Measurements from ENCODE around the gene KANK3. TPM values are rescaled to one million over a fixed set of nuclear protein-coding genes. Genes with fewer than 3 reads are reported as not detected.

The KANK3 gene
- total and polyA plus RNA-seq, 12 donors = 10.2 to 34.0 (median 17.3) TPM

DNA sequence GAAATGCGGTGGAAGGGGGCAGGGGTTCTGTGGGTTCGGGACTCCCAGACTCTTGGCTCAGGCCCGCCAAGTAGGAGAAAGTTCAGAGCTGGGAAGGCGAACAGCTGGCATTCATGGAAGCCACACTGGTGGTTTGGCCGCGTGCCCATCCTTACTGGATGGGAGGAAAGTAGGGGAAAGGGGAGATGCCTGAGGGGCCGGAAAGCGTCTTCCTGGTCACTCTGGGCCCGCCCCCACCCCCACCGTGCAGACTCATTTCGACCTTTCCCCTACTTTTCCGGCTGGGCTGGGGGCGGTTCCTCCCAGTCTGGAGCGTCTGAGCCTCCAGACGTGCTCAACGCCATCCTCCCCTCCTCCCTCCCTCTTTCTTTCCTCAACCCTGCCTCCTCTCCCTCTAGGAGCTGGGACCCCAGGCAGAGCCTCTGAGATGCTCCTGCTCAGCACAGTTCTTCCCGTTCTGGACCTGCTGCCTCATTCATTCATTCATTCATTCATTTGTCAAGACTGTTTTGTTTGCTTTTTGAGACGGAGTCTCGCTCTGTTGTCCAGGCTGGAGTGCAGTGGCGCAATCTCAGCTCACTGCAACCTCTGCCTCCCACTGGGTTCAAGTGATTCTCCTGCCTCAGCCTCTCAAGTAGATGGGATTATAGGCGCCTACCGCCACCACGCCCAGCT lies 24.4 kb upstream of the KANK3 start:
- Histone ChIP-seq H3K4me3 (peak overlapping the region in 7 of 10 donors; percentile 13 to 79 (median 23)), H3K4me1 (peaks cover 17 to 79% (median 54%) of the 10 kb centered on the region in 9 donors), H3K27me3 (peaks cover 0 to 30% (median 0%) of the 10 kb centered on the region in 7 donors), H3K36me3 (peaks cover 0 to 49% (median 0%) of the 10 kb centered on the region in 9 donors), H3K9me3 (no peaks in the 10 kb centered on the region), H3K27ac (peak overlapping the region in 9 of 10 donors; percentile 31 to 93 (median 78))
- TF ChIP-seq, protein P1, sequence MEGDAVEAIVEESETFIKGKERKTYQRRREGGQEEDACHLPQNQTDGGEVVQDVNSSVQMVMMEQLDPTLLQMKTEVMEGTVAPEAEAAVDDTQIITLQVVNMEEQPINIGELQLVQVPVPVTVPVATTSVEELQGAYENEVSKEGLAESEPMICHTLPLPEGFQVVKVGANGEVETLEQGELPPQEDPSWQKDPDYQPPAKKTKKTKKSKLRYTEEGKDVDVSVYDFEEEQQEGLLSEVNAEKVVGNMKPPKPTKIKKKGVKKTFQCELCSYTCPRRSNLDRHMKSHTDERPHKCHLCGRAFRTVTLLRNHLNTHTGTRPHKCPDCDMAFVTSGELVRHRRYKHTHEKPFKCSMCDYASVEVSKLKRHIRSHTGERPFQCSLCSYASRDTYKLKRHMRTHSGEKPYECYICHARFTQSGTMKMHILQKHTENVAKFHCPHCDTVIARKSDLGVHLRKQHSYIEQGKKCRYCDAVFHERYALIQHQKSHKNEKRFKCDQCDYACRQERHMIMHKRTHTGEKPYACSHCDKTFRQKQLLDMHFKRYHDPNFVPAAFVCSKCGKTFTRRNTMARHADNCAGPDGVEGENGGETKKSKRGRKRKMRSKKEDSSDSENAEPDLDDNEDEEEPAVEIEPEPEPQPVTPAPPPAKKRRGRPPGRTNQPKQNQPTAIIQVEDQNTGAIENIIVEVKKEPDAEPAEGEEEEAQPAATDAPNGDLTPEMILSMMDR (IDR thresholded peaks at IDR 0.05) = no peak
- WGBS, 2 donors = 20 to 22% methylated on average over 23 of the region's 23 CpGs
- DNase-seq (peak; percentile 90 to 91), ATAC-seq (peak; percentile 36 to 81 (median 66))
- intact Hi-C loops (cut with DNase I) = loop anchor here in 3 of 10 donors (1.0 to 2.0 kb wide), 3 partner anchors 23 to 25 kb away; partner anchors contain the start of gene RAB11B (in 2 of the 3)

DNA sequence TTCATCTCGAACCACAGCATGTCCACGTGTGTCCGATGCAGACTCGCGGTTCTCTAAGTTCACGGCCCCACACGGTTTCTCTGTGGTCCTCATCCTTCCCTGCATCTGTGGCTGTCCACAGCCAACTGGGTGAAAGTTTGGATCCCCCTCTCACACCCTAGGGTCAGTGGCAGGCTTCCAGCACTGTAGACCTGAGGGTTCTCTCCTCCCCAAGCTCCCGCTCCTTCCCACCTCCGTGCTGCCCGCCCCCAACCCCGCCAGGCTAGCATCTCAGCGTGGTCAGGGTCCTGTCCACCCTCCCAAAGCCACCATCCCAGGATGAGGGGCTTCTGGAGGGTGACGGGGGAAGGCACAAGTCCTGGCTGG lies 23.9 kb upstream of the KANK3 start:
- H3K9me3 ChIP-seq = no peaks in the 10 kb centered on the region
- no peak for DNase-seq
- intact Hi-C loops (cut with DNase I) = loop anchor here in 3 of 10 donors (1.0 to 2.0 kb wide), 3 partner anchors 23 to 26 kb away; partner anchors contain the start of gene RAB11B (in 2 of the 3)
- peaks cover 17 to 84% (median 59%) of the 10 kb centered on the region in 9 donors for H3K4me1 ChIP-seq
- peak in 4 of 8 donors; percentile 1 to 17 (median 4) for ATAC-seq
- peak overlapping the region in 7 of 10 donors; percentile 13 to 79 (median 23) for H3K4me3 ChIP-seq
- peaks cover 0 to 30% (median 0%) of the 10 kb centered on the region in 7 donors for H3K27me3 ChIP-seq
- H3K36me3 ChIP-seq = peaks cover 0 to 44% (median 0%) of the 10 kb centered on the region in 9 donors
- TF ChIP-seq, protein P1 (IDR thresholded peaks at IDR 0.05) = no peak
- peak overlapping the region in 9 of 10 donors; percentile 31 to 93 (median 78) for H3K27ac ChIP-seq
- WGBS, 2 donors = 37 to 38% methylated on average over 13 of the region's 13 CpGs

DNA sequence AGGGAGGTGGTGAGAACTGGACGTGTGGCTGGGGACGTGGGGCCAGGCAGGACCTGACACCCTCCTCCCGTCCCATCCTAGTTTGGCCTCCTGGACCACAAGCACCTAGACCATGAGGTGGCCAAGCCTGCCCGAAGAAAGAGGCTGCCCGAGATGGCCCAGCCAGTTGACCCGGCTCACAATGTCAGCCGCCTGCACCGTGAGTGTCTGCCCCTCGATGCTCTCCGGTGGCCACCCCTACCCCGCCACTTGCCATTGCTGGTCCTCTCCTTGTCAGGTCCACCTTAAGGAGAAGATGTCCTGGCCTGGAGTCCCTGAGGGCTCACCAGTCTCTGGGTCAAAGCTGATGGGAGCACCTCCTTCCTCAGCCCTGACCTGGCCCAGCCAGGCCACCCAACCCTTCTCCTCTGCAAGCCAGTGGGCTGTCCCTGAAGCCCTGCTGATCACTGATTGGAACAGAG lies 23.1 kb upstream of the KANK3 start:
- H3K9me3 ChIP-seq = no peaks in the 10 kb centered on the region
- DNase-seq = no peak
- peaks cover 0 to 36% (median 0%) of the 10 kb centered on the region in 9 donors for H3K36me3 ChIP-seq
- H3K27me3 ChIP-seq = peaks cover 0 to 30% (median 0%) of the 10 kb centered on the region in 7 donors
- peak overlapping the region in 3 of 10 donors; percentile 61 to 79 (median 74) for H3K4me3 ChIP-seq
- no peak for ATAC-seq
- intact Hi-C loops (cut with DNase I) = loop anchor here in 2 of 10 donors (2.0 kb wide), 2 partner anchors 25 to 27 kb away; partner anchors contain the start of gene RAB11B (in 1 of the 2)
- 92 to 95% methylated on average over 11 of the region's 11 CpGs for WGBS, 2 donors
- TF ChIP-seq, protein P1 (IDR thresholded peaks at IDR 0.05) = no peak
- H3K27ac ChIP-seq = peak overlapping the region in 5 of 10 donors; percentile 77 to 93 (median 90)
- H3K4me1 ChIP-seq = peaks cover 17 to 88% (median 67%) of the 10 kb centered on the region in 9 donors

All from heart right ventricle (tissue), 16 donors.